ENCODE results near the gene HDGF. TPM values are rescaled to one million over a fixed set of nuclear protein-coding genes. Genes with fewer than 3 reads are reported as not detected.

Gene HDGF
- total RNA-seq, 1 donor from 2014 or later: 246 TPM

GRCh38 chr1:156751757-156752481 lies 444 bp upstream of the HDGF start:
- H3K4me3 ChIP-seq: peak overlapping the region; percentile 100
- no peaks in the 10 kb centered on the region for H3K9me3 Mint-ChIP-seq
- peak overlapping the region; percentile 95 for H2AFZ ChIP-seq (replicated peaks)
- H3K36me3 Mint-ChIP-seq: peaks cover 3% of the 10 kb centered on the region
- peak overlapping the region; percentile 98 for H3K27ac Mint-ChIP-seq
- H3K4me1 Mint-ChIP-seq: peaks cover 49% of the 10 kb centered on the region
- H3F3A ChIP-seq (ENCODE audit: low read depth): peaks cover 42% of the 10 kb centered on the region
- H3K36me3 ChIP-seq: no peaks in the 10 kb centered on the region
- H3K9ac ChIP-seq: peak overlapping the region; percentile 96
- peak overlapping the region; percentile 96 for H3K4me3 Mint-ChIP-seq
- peaks cover 84% of the 10 kb centered on the region for H3K79me2 ChIP-seq (ENCODE audit: low read depth)
- H3K4me1 ChIP-seq: peaks cover 31% of the 10 kb centered on the region
- H4K20me1 ChIP-seq (ENCODE audit: low read depth): peaks cover 14% of the 10 kb centered on the region
- H3K9me3 ChIP-seq (ENCODE audit: low read depth): no peaks in the 10 kb centered on the region
- no peaks in the 10 kb centered on the region for H3K27me3 ChIP-seq
- DNase-seq (ENCODE audit: low spot score): peak; percentile 97
- H3K27ac ChIP-seq: peak overlapping the region; percentile 90
- H3K4me2 ChIP-seq: peak overlapping the region; percentile 100
- TF ChIP-seq EZH2 (IDR thresholded peaks at IDR 0.05) (peak; percentile 44), CTCF (IDR thresholded peaks at IDR 0.05) (no peak)
- peaks cover 2% of the 10 kb centered on the region for H3K27me3 Mint-ChIP-seq (ENCODE audit: insufficient read depth, low read depth)

DNA sequence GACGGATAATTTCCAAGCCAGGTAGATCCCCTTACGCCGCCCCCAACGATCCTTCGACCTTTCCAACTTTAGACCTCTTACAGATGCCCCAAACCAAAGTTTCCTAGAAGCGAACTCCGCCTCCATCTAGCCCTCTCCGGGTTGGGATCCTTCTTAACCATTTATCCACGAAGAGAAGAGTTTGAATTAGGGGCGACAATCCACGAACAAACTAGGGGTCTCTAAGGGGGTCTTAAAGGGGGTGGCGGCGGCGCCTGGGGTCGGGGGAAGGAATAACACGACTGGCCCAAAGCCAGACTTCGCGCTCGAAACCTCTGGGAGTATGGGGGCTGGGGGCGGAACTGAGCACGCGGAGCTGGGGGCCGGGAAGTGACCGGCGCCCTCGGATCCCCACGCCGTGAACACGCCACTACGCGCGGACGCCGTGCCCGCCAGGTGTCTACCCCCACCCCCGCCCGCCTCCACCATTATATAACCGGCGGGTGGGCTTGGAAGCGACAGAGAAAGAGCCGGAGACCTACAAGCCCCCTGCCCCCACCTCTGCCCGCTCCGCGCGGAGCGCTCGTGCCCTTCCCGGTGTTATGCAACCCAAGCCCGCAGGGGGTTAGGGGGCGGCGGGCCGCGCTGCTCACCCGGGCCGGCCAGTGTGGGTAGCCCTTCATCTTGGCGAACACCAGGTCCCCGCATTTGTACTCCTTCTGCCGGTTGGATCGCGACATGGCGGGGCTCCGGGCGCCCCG lies 594 bp downstream of the HDGF start:
- TF ChIP-seq CTCF (IDR thresholded peaks at IDR 0.05) (no peak), EZH2 (IDR thresholded peaks at IDR 0.05) (no peak), EZH2phosphoT487 (IDR thresholded peaks at IDR 0.05) (no peak)
- H3K9me3 Mint-ChIP-seq: no peaks in the 10 kb centered on the region
- peaks cover 57% of the 10 kb centered on the region for H3K4me1 Mint-ChIP-seq
- DNase-seq (ENCODE audit: low spot score): peak; percentile 77
- H3K27ac Mint-ChIP-seq: peak overlapping the region; percentile 99
- no peaks in the 10 kb centered on the region for H3K9me3 ChIP-seq (ENCODE audit: low read depth)
- peak overlapping the region; percentile 100 for H3K4me2 ChIP-seq
- peak overlapping the region; percentile 100 for H3K4me3 ChIP-seq
- H3F3A ChIP-seq (ENCODE audit: low read depth): peaks cover 52% of the 10 kb centered on the region
- peak overlapping the region; percentile 7 for H3K27ac ChIP-seq
- H2AFZ ChIP-seq (replicated peaks): no peak overlapping the region
- peaks cover 19% of the 10 kb centered on the region for H4K20me1 ChIP-seq (ENCODE audit: low read depth)
- peak overlapping the region; percentile 85 for H3K9ac ChIP-seq
- peaks cover 37% of the 10 kb centered on the region for H3K4me1 ChIP-seq
- H3K27me3 Mint-ChIP-seq (ENCODE audit: insufficient read depth, low read depth): peaks cover 2% of the 10 kb centered on the region
- H3K36me3 Mint-ChIP-seq: peaks cover 3% of the 10 kb centered on the region
- no peaks in the 10 kb centered on the region for H3K36me3 ChIP-seq
- H3K4me3 Mint-ChIP-seq: peak overlapping the region; percentile 100
- H3K79me2 ChIP-seq (ENCODE audit: low read depth): peaks cover 84% of the 10 kb centered on the region
- no peaks in the 10 kb centered on the region for H3K27me3 ChIP-seq

DNA sequence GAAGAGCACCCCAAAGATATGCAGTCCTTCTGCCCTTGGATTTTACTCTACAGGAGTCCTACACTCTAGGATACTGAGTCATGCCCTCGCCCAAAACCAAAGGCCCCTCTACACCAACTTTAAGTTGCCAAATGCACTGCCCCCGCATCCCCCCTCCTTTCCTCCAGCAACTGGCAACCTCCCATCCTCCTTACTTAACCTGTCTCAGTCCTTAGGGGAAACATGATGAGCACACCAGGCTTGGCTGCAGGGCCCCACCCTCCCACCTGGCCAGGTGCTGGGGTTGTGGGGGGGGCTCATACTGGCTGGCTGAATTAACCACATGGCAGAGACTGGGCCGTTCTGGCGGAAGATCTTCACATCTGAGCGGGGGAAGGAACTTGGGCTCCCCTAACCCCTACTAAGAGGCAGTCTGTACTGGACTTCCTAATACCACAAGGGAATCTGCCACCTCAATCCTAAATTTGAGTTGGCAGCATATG lies 1.2 kb downstream of the HDGF start:
- no peaks in the 10 kb centered on the region for H3K27me3 ChIP-seq
- peak overlapping the region; percentile 100 for H3K4me3 Mint-ChIP-seq
- H3K4me1 ChIP-seq: peaks cover 43% of the 10 kb centered on the region
- peaks cover 4% of the 10 kb centered on the region for H3K27me3 Mint-ChIP-seq (ENCODE audit: insufficient read depth, low read depth)
- H4K20me1 ChIP-seq (ENCODE audit: low read depth): peaks cover 25% of the 10 kb centered on the region
- peak overlapping the region; percentile 100 for H3K4me3 ChIP-seq
- peaks cover 6% of the 10 kb centered on the region for H3K36me3 Mint-ChIP-seq
- no peak overlapping the region for H2AFZ ChIP-seq (replicated peaks)
- H3F3A ChIP-seq (ENCODE audit: low read depth): peaks cover 59% of the 10 kb centered on the region
- H3K27ac Mint-ChIP-seq: peak overlapping the region; percentile 99
- peak overlapping the region; percentile 85 for H3K9ac ChIP-seq
- peak overlapping the region; percentile 7 for H3K27ac ChIP-seq
- H3K4me2 ChIP-seq: peak overlapping the region; percentile 100
- H3K4me1 Mint-ChIP-seq: peaks cover 64% of the 10 kb centered on the region
- H3K36me3 ChIP-seq: no peaks in the 10 kb centered on the region
- no peaks in the 10 kb centered on the region for H3K9me3 Mint-ChIP-seq
- DNase-seq (ENCODE audit: low spot score): no peak
- no peak for TF ChIP-seq CTCF (IDR thresholded peaks at IDR 0.05)
- no peak for TF ChIP-seq EZH2phosphoT487 (IDR thresholded peaks at IDR 0.05)
- no peak for TF ChIP-seq EZH2 (IDR thresholded peaks at IDR 0.05)
- no peaks in the 10 kb centered on the region for H3K9me3 ChIP-seq (ENCODE audit: low read depth)
- peaks cover 86% of the 10 kb centered on the region for H3K79me2 ChIP-seq (ENCODE audit: low read depth)
